Measurements from ENCODE around the gene TBCD.
A peak's percentile ranks its signal among the peaks of the same experiment; 100 is the strongest.
"Not testable (repeated sequence)": the region's sequence is repeated elsewhere in the genome, so short reads cannot be mapped to it uniquely, and the experiment has no call there.

TBCD gene

DNA sequence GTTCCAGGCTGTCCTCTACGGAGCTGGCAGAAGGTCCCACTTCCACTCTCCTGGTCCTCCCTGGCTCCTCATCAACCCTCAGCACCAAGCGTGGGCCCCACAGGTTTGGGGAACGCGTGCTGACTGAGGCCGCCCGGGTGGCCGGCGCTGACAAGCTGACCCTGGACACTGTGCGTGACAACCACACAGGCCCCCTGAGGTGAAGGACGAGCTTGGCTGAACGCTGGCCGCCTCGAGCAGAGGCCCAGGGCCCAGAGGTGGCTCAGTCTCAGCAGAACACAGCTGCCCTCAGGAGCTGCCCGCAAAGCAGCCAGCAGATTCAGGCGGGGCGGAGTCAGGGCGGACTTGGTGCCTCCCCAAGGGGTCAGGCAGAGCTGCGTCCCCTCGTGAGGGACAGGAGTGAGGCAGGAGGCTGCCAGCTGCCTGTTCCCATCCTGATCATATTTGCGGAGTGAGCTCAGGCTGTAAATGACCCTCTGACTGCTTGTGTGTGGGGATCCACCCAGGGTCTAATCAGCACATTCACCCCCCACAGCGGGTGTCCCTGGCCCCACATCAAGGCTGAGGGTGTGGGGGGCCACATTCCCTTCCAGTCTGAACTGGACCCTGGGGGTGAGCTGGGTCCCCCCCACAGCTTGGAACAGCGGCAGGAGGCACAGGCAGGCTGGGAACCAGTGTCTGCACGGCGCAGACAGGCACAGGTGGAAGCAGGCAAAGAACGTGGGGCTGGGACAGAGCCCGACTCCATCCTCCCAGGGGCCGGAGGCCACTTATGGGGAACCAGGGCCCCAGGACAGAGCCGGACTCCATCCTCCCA lies 222.5 kb downstream of the TBCD start:
- no peak for DNase-seq (ENCODE audit: low read depth)

DNA sequence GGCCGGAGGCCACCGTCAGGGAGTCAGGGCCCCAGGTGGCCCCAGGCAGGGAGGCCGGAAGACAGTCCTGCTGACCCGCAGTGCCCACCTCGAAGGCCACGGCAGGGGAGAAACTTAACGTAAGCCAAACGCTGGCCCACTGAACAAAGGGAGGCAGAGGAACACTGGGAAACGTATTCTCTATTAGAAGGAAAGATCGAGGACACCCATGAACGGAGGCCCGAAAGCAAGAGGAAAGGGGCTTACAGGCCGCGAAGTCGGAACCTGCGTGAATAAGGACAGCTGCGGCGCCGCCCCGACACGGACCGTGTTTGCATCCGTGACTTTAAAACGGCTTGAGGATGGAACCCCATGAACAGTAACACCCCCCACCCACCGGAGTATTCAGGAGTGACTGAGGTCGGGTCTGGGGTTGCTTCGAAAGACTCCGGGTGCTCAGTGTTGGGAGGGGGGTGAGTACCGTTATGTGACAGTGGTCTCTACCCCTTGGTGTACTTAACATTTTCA lies 225.2 kb downstream of the TBCD start:
- DNase-seq (ENCODE audit: low read depth), result no peak

DNA sequence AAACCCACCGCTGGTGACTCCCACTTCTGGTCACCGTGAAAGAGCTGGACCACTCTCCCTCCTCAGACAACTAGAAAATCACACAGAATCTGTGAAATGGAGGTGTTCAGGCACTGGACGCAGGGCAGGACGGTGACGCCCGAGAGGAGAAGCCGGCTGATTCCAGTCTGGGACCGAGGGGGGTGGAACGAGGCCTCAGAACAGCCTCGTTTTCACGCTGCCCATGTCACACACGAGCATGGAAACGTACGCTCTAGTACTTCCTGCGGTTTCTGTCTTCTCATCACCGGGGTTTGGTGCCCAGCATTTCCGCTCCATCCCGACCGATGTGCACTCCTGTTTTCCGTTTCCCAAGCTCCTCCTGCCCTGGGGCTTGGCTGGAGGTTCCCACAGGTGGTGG lies 225.7 kb downstream of the TBCD start:
- DNase-seq (ENCODE audit: low read depth), result no peak

DNA sequence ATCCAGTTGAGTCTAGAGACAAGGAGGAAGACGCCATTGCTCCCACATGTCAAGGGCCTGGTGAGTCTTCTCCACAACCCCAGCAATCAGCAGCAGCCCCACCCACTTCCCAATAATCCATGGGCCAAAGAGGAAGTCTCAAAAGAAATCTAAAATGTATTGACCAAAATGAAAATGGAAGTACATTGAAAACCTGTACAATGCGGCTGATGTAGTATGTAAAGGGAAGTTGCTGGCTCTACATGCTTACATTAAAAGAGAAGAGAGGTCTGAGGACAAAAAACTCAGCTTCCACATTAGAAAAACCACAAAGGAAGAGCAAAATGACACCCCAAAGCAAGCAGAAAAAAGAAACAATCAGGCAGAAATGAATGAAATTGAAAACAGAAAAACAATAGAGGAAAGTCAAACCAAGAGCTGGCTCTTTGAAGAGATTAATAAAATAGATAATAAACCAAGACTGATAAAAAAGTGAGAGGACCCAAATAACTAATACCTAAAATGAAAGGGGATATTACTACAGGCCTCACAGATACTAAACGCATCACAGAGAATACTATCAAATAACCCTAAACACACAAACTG lies 227.0 kb downstream of the TBCD start:
- DNase-seq (ENCODE audit: low read depth), result no peak

DNA sequence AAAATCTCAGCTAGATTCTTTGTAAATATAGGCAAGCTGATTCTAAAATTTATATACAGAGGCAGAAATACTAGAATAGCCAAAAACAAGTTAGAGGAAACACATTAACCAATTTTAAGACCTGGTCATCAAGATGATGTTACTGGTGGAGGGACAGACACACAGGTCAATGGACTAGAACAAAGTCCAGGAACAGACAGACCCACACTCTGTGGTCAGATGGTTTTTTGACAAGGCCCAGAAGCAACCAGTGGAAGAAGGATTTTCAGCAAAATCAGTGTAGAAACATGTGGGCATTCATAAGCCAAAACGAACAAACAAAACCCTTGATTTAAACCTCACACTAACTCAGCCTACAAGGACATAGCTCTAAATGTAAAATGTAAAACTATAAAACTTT lies 227.9 kb downstream of the TBCD start:
- DNase-seq (ENCODE audit: low read depth), result no peak

DNA sequence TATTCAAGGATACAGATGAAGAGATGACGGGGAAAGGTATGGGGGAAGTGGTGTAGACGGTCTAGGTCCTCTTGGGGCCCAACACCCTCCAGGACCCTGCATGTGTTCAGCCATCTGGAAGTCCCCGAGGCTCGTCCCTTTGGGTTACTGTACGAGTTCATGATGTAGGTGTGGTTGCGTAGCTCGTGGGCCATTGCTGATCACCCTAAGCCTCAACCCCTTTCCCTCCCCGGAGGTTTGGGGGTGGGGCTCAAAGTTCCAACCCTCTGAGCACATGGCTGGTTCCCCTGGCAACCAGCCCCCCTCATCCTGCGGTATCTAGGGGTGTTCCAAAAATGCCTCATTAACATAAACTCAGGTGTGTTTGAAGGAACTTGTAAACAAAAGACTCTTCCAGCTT lies 228.8 kb downstream of the TBCD start:
- DNase-seq (ENCODE audit: low read depth), result no peak

DNA sequence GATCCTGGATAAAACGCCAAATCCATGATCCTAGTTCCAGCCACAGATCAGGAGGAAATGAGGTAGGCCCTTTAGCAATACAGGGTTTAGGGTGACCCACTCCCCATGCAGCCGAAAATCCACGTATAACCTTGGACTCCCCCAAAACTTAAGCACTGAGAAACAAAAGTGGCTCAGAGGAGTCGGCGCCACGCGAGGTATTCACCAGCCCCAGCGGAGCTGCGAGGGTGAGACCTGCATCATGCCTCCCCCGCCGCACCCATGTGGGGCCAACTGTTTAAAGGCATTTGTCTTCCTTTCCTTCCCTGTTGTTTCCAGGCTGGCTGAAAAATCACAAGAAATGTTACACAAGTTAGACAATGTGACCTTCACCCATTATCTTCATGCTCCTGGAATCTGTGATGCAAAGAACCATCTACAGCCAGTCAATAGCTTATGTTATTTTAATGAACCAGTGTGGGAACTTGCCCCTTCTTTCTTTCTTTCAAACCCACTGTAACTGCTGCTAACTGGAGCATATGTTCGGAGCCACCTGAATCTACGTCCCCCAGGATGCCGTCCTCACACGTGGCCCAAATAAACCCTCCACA lies 229.4 kb downstream of the TBCD start:
- no peak for DNase-seq (ENCODE audit: low read depth)

DNA sequence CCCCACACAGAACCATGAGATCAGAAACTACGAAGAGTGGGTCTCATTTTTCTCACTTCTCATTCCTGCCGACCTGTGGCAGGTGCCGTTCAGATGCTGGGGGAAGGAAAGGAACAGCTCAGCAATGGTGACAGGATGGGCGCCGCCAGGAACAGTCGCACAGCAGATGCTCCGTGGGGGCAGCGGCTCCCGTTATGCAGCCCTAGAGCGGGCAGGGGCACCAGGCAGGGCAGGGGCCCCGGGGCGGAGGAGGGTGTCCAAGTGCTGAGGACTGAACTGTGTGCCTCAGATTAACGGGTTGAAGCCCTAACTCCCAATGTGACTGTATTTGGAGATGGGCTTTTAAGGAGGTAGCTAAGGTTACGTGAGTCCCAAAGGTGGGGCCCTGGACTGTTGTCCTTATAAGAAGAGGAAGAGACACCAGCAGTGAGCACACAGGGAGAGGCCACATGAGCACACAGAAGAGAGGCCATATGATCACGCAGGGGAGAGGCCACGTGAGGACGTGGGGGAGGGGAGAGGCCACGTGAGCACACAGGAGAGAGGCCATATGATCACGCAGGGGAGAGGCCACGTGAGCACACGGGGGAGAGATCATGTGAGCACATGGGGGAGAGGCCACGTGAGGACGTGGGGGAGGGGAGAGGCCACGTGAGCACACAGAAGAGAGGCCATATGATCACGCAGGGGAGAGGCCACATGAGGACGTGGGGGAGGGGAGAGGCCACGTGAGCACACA lies 231.8 kb downstream of the TBCD start:
- DNase-seq (ENCODE audit: low read depth), result no peak

DNA sequence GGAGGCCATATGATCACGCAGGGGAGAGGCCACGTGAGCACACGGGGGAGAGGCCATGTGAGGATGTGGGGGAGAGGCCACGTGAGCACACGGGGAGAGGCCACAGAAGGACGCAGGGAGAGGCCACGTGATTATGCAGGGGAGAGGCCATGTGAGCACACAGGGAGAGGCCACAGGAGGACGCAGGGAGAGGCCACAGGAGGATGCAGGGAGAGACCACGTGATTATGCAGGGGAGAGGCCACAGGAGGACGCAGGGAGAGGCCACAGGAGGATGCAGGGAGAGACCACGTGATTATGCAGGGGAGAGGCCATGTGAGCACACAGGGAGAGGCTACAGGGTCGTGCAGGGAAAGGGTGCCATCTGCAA lies 232.4 kb downstream of the TBCD start:
- DNase-seq (ENCODE audit: low read depth), result not testable (repeated sequence)

DNA sequence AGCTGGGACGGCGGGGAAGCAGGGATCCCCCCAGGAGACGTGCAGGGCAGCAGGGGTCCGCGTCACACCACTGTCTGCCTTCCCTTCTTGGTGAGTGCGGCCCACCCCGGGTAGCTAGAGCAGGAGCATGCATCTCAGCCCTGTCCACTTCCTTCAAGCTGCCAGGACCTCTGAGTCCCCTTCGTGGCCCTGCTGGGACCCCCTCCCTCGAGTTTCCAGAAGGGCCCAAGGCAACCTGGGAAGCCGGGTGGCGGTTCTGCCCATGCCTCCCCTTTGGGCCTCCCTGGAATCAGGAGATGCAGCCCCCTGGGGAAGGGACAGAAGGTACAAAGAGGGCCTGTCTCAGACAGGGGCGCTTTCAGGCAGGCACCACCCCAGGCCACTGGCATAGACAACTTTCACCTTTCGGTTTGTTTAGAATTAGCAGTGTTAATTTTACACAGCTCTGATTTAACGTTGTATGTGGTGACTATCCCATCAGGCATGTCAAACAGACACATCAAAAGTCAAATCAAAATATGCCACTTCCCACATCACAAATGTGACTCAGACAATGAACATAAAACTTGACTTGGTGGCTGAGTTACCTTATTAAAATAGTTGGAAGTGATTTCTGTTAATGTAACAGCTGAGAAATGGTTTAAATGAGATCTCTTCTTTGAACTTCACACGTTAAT lies 233.0 kb downstream of the TBCD start:
- no peak for DNase-seq (ENCODE audit: low read depth)

DNA sequence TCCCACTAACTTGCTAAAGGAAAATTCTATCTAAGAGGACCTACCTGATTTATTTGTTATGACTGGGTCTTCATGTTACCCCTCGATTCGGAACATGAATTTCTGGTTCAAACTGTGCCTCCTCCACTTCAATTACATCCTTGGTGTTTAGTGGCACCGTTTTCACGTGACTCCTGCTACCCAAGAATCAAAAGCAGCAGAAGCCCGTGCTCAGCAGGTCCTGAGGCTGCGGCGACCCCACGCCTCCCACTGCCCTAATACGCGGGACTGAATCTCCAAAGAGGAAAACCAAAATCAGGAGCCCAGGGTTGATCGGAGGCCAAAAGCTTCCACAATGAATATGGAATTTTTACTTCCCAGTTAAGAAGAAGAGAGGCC lies 233.6 kb downstream of the TBCD start:
- DNase-seq (ENCODE audit: low read depth), result no peak

DNA sequence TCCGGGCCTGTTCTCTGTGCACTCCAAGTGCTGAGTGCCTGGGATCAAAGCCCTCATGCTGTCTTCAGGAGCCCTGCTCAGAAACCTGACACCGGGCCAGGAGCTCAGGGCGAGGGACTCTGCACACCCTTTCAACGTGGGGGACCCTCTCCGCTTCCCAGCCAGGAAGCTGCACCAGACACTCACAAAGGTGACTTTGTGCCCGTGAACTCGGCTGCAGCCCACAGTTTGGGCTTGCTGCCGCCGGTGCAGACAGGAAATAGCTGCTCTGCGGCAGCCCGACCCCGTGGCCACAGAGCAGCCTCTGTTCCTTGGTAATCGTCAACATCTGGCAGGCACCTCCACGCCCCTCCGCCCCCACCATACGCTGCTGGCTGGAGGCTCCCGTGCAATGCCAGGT lies 234.1 kb downstream of the TBCD start:
- peak; percentile 19 for DNase-seq (ENCODE audit: low read depth)

DNA sequence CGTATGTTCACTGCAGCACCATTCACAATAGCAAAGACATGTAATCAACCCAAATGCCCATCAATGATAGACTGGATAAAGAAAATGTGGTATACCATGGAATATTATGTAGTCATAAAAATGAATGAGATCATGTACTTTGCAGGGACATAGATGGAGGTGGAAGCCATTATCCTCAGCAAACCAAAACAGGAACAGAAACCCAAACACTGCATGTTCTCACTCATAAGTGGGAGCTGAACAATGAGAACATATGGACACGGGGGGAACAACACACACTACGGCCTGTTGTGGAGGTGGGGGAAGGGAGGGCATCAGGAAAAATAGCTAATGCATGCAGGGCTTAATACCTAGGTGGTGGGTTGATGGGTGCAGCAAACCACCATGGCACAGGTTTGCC lies 237.2 kb downstream of the TBCD start:
- DNase-seq (ENCODE audit: low read depth), result not testable (repeated sequence)

DNA sequence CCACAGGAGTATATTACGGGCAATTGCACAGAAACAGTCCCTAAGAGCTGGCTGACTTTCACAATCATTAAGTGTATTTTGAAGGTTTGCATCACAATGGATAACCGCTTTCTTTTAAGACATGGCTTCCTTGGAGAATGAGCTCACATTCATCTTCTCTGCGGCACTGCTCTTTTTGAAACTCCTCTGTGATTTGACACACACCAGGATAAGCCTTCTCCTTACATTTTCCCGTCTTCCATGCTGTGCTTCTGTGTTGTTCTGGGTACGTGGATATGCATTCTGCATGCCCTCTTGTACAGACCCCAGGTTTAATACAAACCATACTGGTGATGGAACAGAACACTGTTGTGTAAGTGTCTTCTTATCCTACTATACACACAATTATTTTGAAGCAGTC lies 238.0 kb downstream of the TBCD start:
- DNase-seq (ENCODE audit: low read depth), result no peak

DNA sequence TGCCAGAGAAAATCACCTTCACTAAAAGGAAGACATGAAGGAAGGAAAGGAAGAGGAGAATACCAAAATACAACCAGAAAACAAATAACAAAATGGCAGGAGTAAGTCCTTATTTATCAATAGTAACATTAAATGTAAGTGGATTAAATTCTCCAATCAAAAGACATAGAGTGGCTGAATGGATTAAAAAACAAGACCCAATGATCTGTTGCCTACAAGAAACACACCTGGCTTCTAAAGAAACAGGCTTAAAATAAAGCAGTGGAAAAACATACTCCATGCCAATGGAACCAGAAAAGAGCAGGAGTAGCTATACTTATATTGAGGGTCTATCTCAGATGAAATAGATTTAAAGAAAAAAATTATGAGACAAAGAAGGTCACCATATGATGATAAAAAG lies 241.1 kb downstream of the TBCD start:
- no peak for DNase-seq (ENCODE audit: low read depth)
